Endothelial cell of umbilical vein (primary cell): ENCODE results near the gene CXCL9. TPM values are rescaled to one million over a fixed set of nuclear protein-coding genes. Genes with fewer than 3 reads are reported as not detected.
A peak's percentile ranks its signal among the peaks of the same experiment; 100 is the strongest.

ENCODE experiments used
- BruUV-seq: library from RNA; stranded (reverse); fragments of 400-500 nt; replicated peaks from 2 replicates; lab custom pipeline; 2021; lab: Mats Ljungman, UMichigan
- CTCF ChIA-PET: fragments of 300-600, 350-600 bp; sonication (Branson Sonifier 250); formaldehyde crosslinking; loops from one replicate; lab custom pipeline; 2021; ENCODE audit warnings: antibody characterized with exemption, inconsistent platforms; lab: Charles Lee
- POLR2A ChIA-PET: fragments of 300-600, 350-600 bp; sonication (Branson Sonifier 250); formaldehyde crosslinking; loops from one replicate; lab custom pipeline; 2021; ENCODE audit warnings: antibody characterized with exemption, inconsistent platforms; lab: Charles Lee
- DNase-seq: peaks from one replicate; pipeline ENCODE4 v3.0.0-alpha.2; 2011; ENCODE audit warnings: low read depth, low spot score
- FAIRE-seq: peaks from 2 replicates; lab custom pipeline; 2011; peaks lifted over from hg19 to GRCh38; lab: Jason Lieb, UNC
- H2AFZ ChIP-seq: 2 replicates; pipeline ENCODE4 v1.6.0; 2012; ENCODE audit warnings: low read depth, low read length, control low read depth, inconsistent platforms
- H3K27ac ChIP-seq: 2 replicates; pipeline ENCODE4 v1.5.1; 2011; ENCODE audit warnings: low read depth, mild to moderate bottlenecking, control low read depth, low read length, moderate library complexity; ENCODE audit not compliant: insufficient read depth
- H3K27me3 ChIP-seq, 2 experiments: 2 replicates each; pipeline versions ENCODE4 v1.6.0 to v1.6.1; 2011; ENCODE audit warnings: low read length in 2 of 2, mixed read lengths in 1 of 2; ENCODE audit not compliant: control insufficient read depth in 2 of 2, insufficient read depth in 2 of 2
- H3K36me3 ChIP-seq, 2 experiments: 2 replicates in 1 of 2; 3 replicates in 1 of 2; pipeline ENCODE4 v1.5.1; 2011; ENCODE audit warnings: low read length in 2 of 2, mild to moderate bottlenecking in 1 of 2, moderate library complexity in 1 of 2; ENCODE audit not compliant: control insufficient read depth in 2 of 2, insufficient read depth in 2 of 2; ENCODE audit errors: extremely low read depth in 1 of 2
- H3K4me1 ChIP-seq: 3 replicates; pipeline ENCODE4 v1.5.1; 2011; ENCODE audit warnings: mild to moderate bottlenecking, low read length; ENCODE audit not compliant: control insufficient read depth, insufficient read depth; ENCODE audit errors: extremely low read depth
- H3K4me2 ChIP-seq: 2 replicates; pipeline ENCODE4 v1.6.1; 2011; ENCODE audit warnings: low read length, control low read depth, mixed read lengths; ENCODE audit not compliant: insufficient read depth
- H3K4me3 ChIP-seq, 3 experiments: fragments of 200-600 bp in 1 of 3; sonication (generic), shearing (Covaris generic) in 1 of 3; replicated peaks in 1 of 3; 2 replicates each; pipeline ENCODE4 v1.5.1; 2011 to 2016; ENCODE audit warnings: control low read depth in 3 of 3, low read length in 3 of 3, mild to moderate bottlenecking in 2 of 3, inconsistent platforms in 1 of 3, low read depth in 1 of 3, moderate library complexity in 1 of 3; ENCODE audit not compliant: insufficient read depth in 1 of 3
- H3K79me2 ChIP-seq: 2 replicates; pipeline ENCODE4 v1.6.0; 2012; ENCODE audit warnings: low read length, inconsistent platforms; ENCODE audit not compliant: control insufficient read depth, insufficient read depth
- H3K9ac ChIP-seq: replicated peaks from 2 replicates; pipeline ENCODE3; 2011; ENCODE audit warnings: low read length, control low read depth; ENCODE audit not compliant: insufficient read depth; ENCODE audit errors: extremely low read depth
- H3K9me1 ChIP-seq: replicated peaks from 3 replicates; pipeline ENCODE4 v1.6.0; 2011; ENCODE audit warnings: mild to moderate bottlenecking, low read length; ENCODE audit not compliant: control insufficient read depth, insufficient read depth; ENCODE audit errors: extremely low read depth
- H3K9me3 ChIP-seq: replicated peaks from 2 replicates; pipeline ENCODE4 v1.5.1; 2012; ENCODE audit warnings: low read length, inconsistent platforms; ENCODE audit not compliant: control insufficient read depth, insufficient read depth
- H4K20me1 ChIP-seq: replicated peaks from 2 replicates; pipeline ENCODE3; 2011; ENCODE audit warnings: mild to moderate bottlenecking, low read length; ENCODE audit not compliant: control insufficient read depth, insufficient read depth; ENCODE audit errors: extremely low read depth
- FOS ChIP-seq: IDR thresholded peaks from 2 replicates; pipeline ENCODE4 v1.6.1; 2011; ENCODE audit warnings: mild to moderate bottlenecking, low read length, moderate library complexity, borderline replicate concordance; ENCODE audit not compliant: insufficient read depth
- MYC ChIP-seq: IDR thresholded peaks from one replicate; pipeline ENCODE4 v1.6.1; 2011; ENCODE audit warnings: mild to moderate bottlenecking, low read depth, low read length
- dilution Hi-C: fragments of 300-500 bp; cut with MboI; formaldehyde crosslinking; loops from one replicate; pipeline ENCODE4 v1.15.0; 2019; ENCODE audit warnings: low sequenced_read_pairs; ENCODE audit not compliant: extremely low pct_ligation_motif_present
- intact Hi-C: fragments of 100-400 bp; cut with micrococcal nuclease; formaldehyde crosslinking; loops from one replicate; pipeline ENCODE4 v1.10.0; 2022
- polyA plus RNA-seq, 4 experiments: library from polyadenylated mRNA; depleted of rRNA in 3 of 4; stranded (reverse) in 3 of 4; unstranded in 1 of 4; fragments of >200 nt; gene quantifications; 2 replicates each; pipeline versions ENCODE4 v1.2.1 to v1.2.3, GENCODE V29; 2011 to 2012; ENCODE audit warnings: missing spikeins in 1 of 4
- total RNA-seq: library from RNA; stranded (reverse); gene quantifications from 2 replicates; pipeline ENCODE4 v1.2.3, GENCODE V29; 2021
- TF ChIP-seq, protein P1 (sequence below), 2 donors: IDR thresholded peaks; 1 replicate in 1 of 2; 2 replicates in 1 of 2; pipeline ENCODE4 v1.5.1; 2011; ENCODE audit warnings: low read length in 2 of 2, mild to moderate bottlenecking in 2 of 2, moderate library complexity in 2 of 2, control low read depth in 1 of 2, inconsistent platforms in 1 of 2, low read depth in 1 of 2; ENCODE audit not compliant: insufficient read depth in 1 of 2; ENCODE audit errors: extremely low read depth in 1 of 2

CXCL9 gene
- total and polyA plus RNA-seq, 2 donors (not counting 3 experiments of a cell fraction or from before 2014, with no cell fraction given): not detected

DNA sequence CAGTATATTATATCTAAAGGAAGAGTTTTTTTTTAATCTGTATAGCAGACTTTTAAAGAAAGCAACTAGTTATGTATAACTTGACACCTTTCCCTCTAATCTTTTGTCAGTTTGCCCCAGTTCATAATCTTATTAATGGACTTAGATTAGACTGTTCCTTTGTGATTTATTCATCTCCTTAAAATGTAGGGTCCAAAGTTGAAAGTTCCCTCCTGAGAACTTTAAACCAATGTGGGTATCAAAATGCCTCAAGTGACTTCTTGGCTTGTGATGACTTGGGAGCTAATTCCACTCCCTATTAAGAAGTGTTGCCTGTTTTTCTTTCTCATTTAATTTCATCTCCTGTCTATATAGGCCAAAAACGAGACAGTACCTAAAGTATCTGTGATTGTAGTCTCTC, 10.2 kb downstream of the CXCL9 start:
- POLR2A ChIA-PET: no interaction called here
- Histone ChIP-seq H4K20me1 (no peaks in the 10 kb centered on the region), H2AFZ (no peak overlapping the region)

DNA sequence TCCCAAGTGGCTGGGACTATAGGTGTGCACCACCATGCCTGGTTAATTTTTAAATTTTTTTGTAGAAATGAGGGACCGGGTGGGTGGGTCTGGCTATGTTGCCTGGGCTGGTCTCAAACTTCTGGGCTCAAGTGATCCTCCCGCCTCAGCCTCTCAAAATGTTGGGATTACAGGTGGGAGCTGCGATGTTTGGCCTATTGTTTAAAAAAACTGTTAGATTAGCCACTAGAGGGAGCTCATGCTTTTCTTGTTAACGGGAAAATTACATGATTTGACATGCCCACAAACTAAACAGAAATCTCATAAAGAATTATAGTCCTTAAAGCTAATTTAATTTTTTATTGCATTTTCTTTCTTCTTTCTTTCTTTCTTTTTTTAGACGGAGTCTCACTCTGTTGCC, 11.6 kb downstream of the CXCL9 start:
- dilution Hi-C loops: no loop called here
- TF ChIP-seq FOS: no peak
- TF ChIP-seq, protein P1, sequence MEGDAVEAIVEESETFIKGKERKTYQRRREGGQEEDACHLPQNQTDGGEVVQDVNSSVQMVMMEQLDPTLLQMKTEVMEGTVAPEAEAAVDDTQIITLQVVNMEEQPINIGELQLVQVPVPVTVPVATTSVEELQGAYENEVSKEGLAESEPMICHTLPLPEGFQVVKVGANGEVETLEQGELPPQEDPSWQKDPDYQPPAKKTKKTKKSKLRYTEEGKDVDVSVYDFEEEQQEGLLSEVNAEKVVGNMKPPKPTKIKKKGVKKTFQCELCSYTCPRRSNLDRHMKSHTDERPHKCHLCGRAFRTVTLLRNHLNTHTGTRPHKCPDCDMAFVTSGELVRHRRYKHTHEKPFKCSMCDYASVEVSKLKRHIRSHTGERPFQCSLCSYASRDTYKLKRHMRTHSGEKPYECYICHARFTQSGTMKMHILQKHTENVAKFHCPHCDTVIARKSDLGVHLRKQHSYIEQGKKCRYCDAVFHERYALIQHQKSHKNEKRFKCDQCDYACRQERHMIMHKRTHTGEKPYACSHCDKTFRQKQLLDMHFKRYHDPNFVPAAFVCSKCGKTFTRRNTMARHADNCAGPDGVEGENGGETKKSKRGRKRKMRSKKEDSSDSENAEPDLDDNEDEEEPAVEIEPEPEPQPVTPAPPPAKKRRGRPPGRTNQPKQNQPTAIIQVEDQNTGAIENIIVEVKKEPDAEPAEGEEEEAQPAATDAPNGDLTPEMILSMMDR (IDR thresholded peaks at IDR 0.05; ENCODE audit: extremely low read depth in 1 of 2, insufficient read depth in 1 of 2, low read depth in 1 of 2, low read length in 2 of 2): peak; percentile 28 to 46
- no TSS peak for BruUV-seq
- Histone ChIP-seq H3K4me3 (no peak overlapping the region), H3K27me3 (peaks cover 7 to 8% of the 10 kb centered on the region in 2 experiments), H4K20me1 (no peaks in the 10 kb centered on the region), H2AFZ (no peak overlapping the region), H3K4me1 (no peaks in the 10 kb centered on the region), H3K36me3 (no peaks in the 10 kb centered on the region), H3K9ac (no peak overlapping the region), H3K4me2 (no peak overlapping the region), H3K9me3 (no peaks in the 10 kb centered on the region), H3K9me1 (no peaks in the 10 kb centered on the region), H3K27ac (no peak overlapping the region), H3K79me2 (no peaks in the 10 kb centered on the region)
- DNase-seq (peak; percentile 40), FAIRE-seq (peak; percentile 82)
- ChIA-PET POLR2A (interaction anchor here (1.1 kb wide), 1 partner anchor 40 kb away, joined by 3 read pairs; the partner anchor contains the start of gene CXCL11), CTCF (interaction anchor here (0.6 to 4.0 kb wide), 53 partner anchors 8 to 509 kb away, joined by 3 to 127 read pairs (median 5); partner anchors contain the start of genes ART3, CXCL11, CXCL9 and NAAA)
- intact Hi-C loops: loop anchor here (1.0 kb wide), 1 partner anchor 72 kb away; no protein-coding TSS in a partner anchor

More for the DNA sequence above, 10.2 kb downstream of the CXCL9 start:
- H3K9me1 ChIP-seq: no peaks in the 10 kb centered on the region
- no peak overlapping the region for H3K4me2 ChIP-seq
- no peak overlapping the region for H3K9ac ChIP-seq
- no peaks in the 10 kb centered on the region for H3K36me3 ChIP-seq
- dilution Hi-C loops: no loop called here
- no peak for TF ChIP-seq MYC
- peaks cover 3% of the 10 kb centered on the region for H3K4me1 ChIP-seq
- H3K79me2 ChIP-seq: no peaks in the 10 kb centered on the region
- intact Hi-C loops: no loop called here
- DNase-seq (no peak), FAIRE-seq (no peak)
- CTCF ChIA-PET: interaction anchor here (0.8 to 4.0 kb wide), 6 partner anchors 35 to 134 kb away, joined by 3 to 127 read pairs (median 34); partner anchors contain the start of gene CXCL11
- H3K9me3 ChIP-seq: no peaks in the 10 kb centered on the region
- peaks cover 7 to 8% of the 10 kb centered on the region in 2 experiments for H3K27me3 ChIP-seq
- H3K4me3 ChIP-seq: no peak overlapping the region
- no TSS peak for BruUV-seq
- H3K27ac ChIP-seq: no peak overlapping the region
